Keratinocyte (primary cell): ENCODE measurements around the gene LRRC70. TPM values are rescaled to one million over a fixed set of nuclear protein-coding genes. Genes with fewer than 3 reads are reported as not detected.
"Not testable (repeated sequence)": the region's sequence is repeated elsewhere in the genome, so short reads cannot be mapped to it uniquely, and the experiment has no call there.

ENCODE experiments used
- DNase-seq: peaks from one replicate; pipeline ENCODE4 v3.0.0-alpha.2; 2011; ENCODE audit warnings: low read depth, missing footprints, low spot score
- FAIRE-seq: peaks from 2 replicates; lab custom pipeline; 2011; peaks lifted over from hg19 to GRCh38; lab: Jason Lieb, UNC
- H2AFZ ChIP-seq: 2 replicates; pipeline ENCODE4 v1.6.0; 2012; ENCODE audit warnings: low read length, control low read depth, inconsistent platforms; ENCODE audit not compliant: control insufficient read depth
- H3K27ac ChIP-seq: 2 replicates; pipeline ENCODE4 v1.5.1; 2011; ENCODE audit warnings: low read length; ENCODE audit not compliant: control insufficient read depth, insufficient read depth
- H3K27me3 ChIP-seq: 3 replicates; pipeline ENCODE4 v1.6.0; 2011; ENCODE audit warnings: low read length; ENCODE audit not compliant: control insufficient read depth, insufficient read depth; ENCODE audit errors: extremely low read depth
- H3K36me3 ChIP-seq, 2 experiments: 2 replicates in 1 of 2; 3 replicates in 1 of 2; pipeline ENCODE4 v1.5.1; 2011; ENCODE audit warnings: low read length in 2 of 2, mild to moderate bottlenecking in 1 of 2; ENCODE audit not compliant: control insufficient read depth in 2 of 2, insufficient read depth in 2 of 2; ENCODE audit errors: extremely low read depth in 1 of 2
- H3K4me1 ChIP-seq: 3 replicates; pipeline ENCODE4 v1.5.1; 2011; ENCODE audit warnings: low read length; ENCODE audit not compliant: control insufficient read depth, insufficient read depth; ENCODE audit errors: extremely low read depth
- H3K4me2 ChIP-seq: 3 replicates; pipeline ENCODE4 v1.6.0; 2011; ENCODE audit warnings: low read depth, low read length; ENCODE audit not compliant: control insufficient read depth, insufficient read depth; ENCODE audit errors: extremely low read depth
- H3K4me3 ChIP-seq, 3 experiments: fragments of 200-600 bp in 1 of 3; sonication (generic) in 1 of 3; 2 replicates in 2 of 3; 3 replicates in 1 of 3; pipeline ENCODE4 v1.5.1; 2011 to 2016; ENCODE audit warnings: low read length in 3 of 3, mild to moderate bottlenecking in 3 of 3, control low read depth in 2 of 3, inconsistent platforms in 1 of 3, low read depth in 1 of 3, mixed read lengths in 1 of 3, mixed run types in 1 of 3, moderate library complexity in 1 of 3; ENCODE audit not compliant: control insufficient read depth in 2 of 3, insufficient read depth in 2 of 3; ENCODE audit errors: extremely low read depth in 1 of 3
- H3K79me2 ChIP-seq: 2 replicates; pipeline ENCODE4 v1.6.0; 2012; ENCODE audit warnings: low read length; ENCODE audit not compliant: control insufficient read depth, insufficient read depth
- H3K9ac ChIP-seq: 3 replicates; pipeline ENCODE4 v1.6.0; 2011; ENCODE audit warnings: low read length; ENCODE audit not compliant: control insufficient read depth, insufficient read depth; ENCODE audit errors: extremely low read depth
- H3K9me1 ChIP-seq: 3 replicates; pipeline ENCODE4 v1.6.0; 2011; ENCODE audit warnings: low read length; ENCODE audit not compliant: control insufficient read depth, insufficient read depth; ENCODE audit errors: extremely low read depth
- H3K9me3 ChIP-seq: 2 replicates; pipeline ENCODE4 v1.5.1; 2012; ENCODE audit warnings: low read depth, low read length; ENCODE audit not compliant: control insufficient read depth
- H4K20me1 ChIP-seq: 3 replicates; pipeline ENCODE4 v1.6.0; 2011; ENCODE audit warnings: low read length; ENCODE audit not compliant: control insufficient read depth, insufficient read depth; ENCODE audit errors: extremely low read depth
- EZH2 ChIP-seq: IDR thresholded peaks from one replicate; pipeline ENCODE4 v1.6.1; 2012; ENCODE audit warnings: inconsistent platforms, mild to moderate bottlenecking, low read length, moderate library complexity
- dilution Hi-C: fragments of 300-500 bp; cut with MboI; formaldehyde crosslinking; loops from one replicate; pipeline ENCODE4 v1.7.0; 2020; ENCODE audit warnings: low sequenced_read_pairs; ENCODE audit not compliant: extremely low pct_ligation_motif_present
- polyA plus RNA-seq, 5 experiments: library from polyadenylated mRNA; depleted of rRNA in 3 of 5; stranded (reverse) in 3 of 5; stranded (forward) in 1 of 5; unstranded in 1 of 5; fragments of >200 nt; gene quantifications; 1 replicate in 1 of 5; 2 replicates in 3 of 5; 3 replicates in 1 of 5; pipeline versions ENCODE4 v1.2.1 to v1.2.3, GENCODE V29; 2011 to 2012; ENCODE audit warnings: missing spikeins in 2 of 5, low read depth in 1 of 5, low replicate concordance in 1 of 5
- TF ChIP-seq, protein P1 (sequence below), 3 experiments: IDR thresholded peaks in 1 of 3; conservative IDR thresholded peaks in 1 of 3; optimal IDR thresholded peaks in 1 of 3; 2 replicates in 2 of 3; 3 replicates in 1 of 3; pipeline versions ENCODE3 to v1.5.1; 2011; ENCODE audit warnings: low read length in 3 of 3, mild to moderate bottlenecking in 3 of 3, moderate library complexity in 2 of 3, control low read depth in 1 of 3, inconsistent platforms in 1 of 3; ENCODE audit not compliant: insufficient read depth in 2 of 3; ENCODE audit errors: extremely low read depth in 1 of 3

Gene LRRC70
- polyA plus RNA-seq, 1 donor (not counting 4 experiments of a cell fraction or from before 2014, with no cell fraction given): 0.34 TPM

DNA sequence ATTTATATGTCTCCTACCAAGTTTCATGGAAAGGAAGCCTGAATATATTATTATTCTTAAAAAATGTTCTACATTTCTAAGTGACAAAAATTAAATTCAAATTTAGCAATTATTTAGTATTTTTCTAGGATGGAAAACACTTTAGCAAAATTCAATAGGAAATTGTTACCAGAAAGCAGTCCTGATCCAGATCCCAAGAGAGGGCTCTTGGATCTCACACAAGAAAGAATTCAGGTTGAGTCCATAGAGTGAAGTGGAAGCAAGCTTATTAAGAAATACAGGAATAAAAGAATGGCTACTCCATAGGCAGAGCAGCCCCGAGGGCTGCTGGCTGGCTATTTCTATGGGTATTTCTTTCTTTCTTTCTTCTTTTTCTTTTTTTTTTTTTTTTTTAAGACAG, 44.7 kb downstream of the LRRC70 start:
- Histone ChIP-seq H3K27me3 (no peaks in the 10 kb centered on the region), H2AFZ (no peak overlapping the region), H3K27ac (no peak overlapping the region), H4K20me1 (no peaks in the 10 kb centered on the region), H3K4me3 (no peak overlapping the region), H3K79me2 (no peaks in the 10 kb centered on the region), H3K4me2 (no peak overlapping the region), H3K9me1 (no peaks in the 10 kb centered on the region), H3K36me3 (peaks cover 0 to 2% of the 10 kb centered on the region in 2 experiments), H3K4me1 (no peaks in the 10 kb centered on the region), H3K9me3 (no peaks in the 10 kb centered on the region), H3K9ac (no peak overlapping the region)
- TF ChIP-seq EZH2: no peak
- FAIRE-seq (no peak), DNase-seq (no peak)
- dilution Hi-C loops: no loop called here

GRCh38 chr5:62624436-62624835, 45.8 kb downstream of the LRRC70 start:
- H3K79me2 ChIP-seq, dilution Hi-C loops, H3K36me3 ChIP-seq, H3K9me3 ChIP-seq, H3K4me3 ChIP-seq, H2AFZ ChIP-seq, H3K9me1 ChIP-seq, H3K4me1 ChIP-seq, H3K9ac ChIP-seq, H3K4me2 ChIP-seq, DNase-seq, H4K20me1 ChIP-seq, H3K27ac ChIP-seq, FAIRE-seq, H3K27me3 ChIP-seq: not testable (repeated sequence)

GRCh38 chr5:62626534-62626933, 47.9 kb downstream of the LRRC70 start:
- no peak overlapping the region for H3K4me2 ChIP-seq
- no peak overlapping the region for H3K9ac ChIP-seq
- no peaks in the 10 kb centered on the region for H3K9me3 ChIP-seq
- H3K9me1 ChIP-seq: no peaks in the 10 kb centered on the region
- TF ChIP-seq EZH2: no peak
- TF ChIP-seq, protein P1, sequence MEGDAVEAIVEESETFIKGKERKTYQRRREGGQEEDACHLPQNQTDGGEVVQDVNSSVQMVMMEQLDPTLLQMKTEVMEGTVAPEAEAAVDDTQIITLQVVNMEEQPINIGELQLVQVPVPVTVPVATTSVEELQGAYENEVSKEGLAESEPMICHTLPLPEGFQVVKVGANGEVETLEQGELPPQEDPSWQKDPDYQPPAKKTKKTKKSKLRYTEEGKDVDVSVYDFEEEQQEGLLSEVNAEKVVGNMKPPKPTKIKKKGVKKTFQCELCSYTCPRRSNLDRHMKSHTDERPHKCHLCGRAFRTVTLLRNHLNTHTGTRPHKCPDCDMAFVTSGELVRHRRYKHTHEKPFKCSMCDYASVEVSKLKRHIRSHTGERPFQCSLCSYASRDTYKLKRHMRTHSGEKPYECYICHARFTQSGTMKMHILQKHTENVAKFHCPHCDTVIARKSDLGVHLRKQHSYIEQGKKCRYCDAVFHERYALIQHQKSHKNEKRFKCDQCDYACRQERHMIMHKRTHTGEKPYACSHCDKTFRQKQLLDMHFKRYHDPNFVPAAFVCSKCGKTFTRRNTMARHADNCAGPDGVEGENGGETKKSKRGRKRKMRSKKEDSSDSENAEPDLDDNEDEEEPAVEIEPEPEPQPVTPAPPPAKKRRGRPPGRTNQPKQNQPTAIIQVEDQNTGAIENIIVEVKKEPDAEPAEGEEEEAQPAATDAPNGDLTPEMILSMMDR (optimal IDR thresholded peaks at IDR 0.05 in 1 of 3, IDR thresholded peaks at IDR 0.05 in 1 of 3, conservative IDR thresholded peaks at IDR 0.05 in 1 of 3; ENCODE audit: extremely low read depth in 1 of 3, insufficient read depth in 2 of 3, low read length in 3 of 3): no peak
- no peak overlapping the region for H3K27ac ChIP-seq
- H3K36me3 ChIP-seq: peaks cover 0 to 2% of the 10 kb centered on the region in 2 experiments
- H3K79me2 ChIP-seq: no peaks in the 10 kb centered on the region
- no peak for DNase-seq
- H2AFZ ChIP-seq: no peak overlapping the region
- no peaks in the 10 kb centered on the region for H3K4me1 ChIP-seq
- no peak for FAIRE-seq
- H3K27me3 ChIP-seq: no peaks in the 10 kb centered on the region
- dilution Hi-C loops: no loop called here
- H3K4me3 ChIP-seq: no peak overlapping the region
- H4K20me1 ChIP-seq: no peaks in the 10 kb centered on the region
